SK-N-SH (cell line): ENCODE measurements around the gene TMEM150A. TPM values are rescaled to one million over a fixed set of nuclear protein-coding genes. Genes with fewer than 3 reads are reported as not detected.

Source experiments
- CTCF ChIA-PET: fragments of 300-600, 350-600 bp; formaldehyde crosslinking; extraction: SDS; loops from one replicate; lab custom pipeline; 2021; lab: Yijun Ruan, JAX
- POLR2A ChIA-PET: fragments of 350-600 bp; sonication (Branson Sonifier 250); formaldehyde crosslinking; extraction: SDS; loops from one replicate; lab custom pipeline; 2020; ENCODE audit warnings: antibody characterized with exemption, inconsistent platforms; lab: Yijun Ruan, JAX
- DNase-seq: peaks from one replicate; pipeline ENCODE4 v3.0.0; 2012
- H2AFZ ChIP-seq: fragments of 200-600 bp; sonication (generic); 2 replicates; pipeline ENCODE4 v1.8.1; 2016; ENCODE audit warnings: antibody characterized with exemption, mild to moderate bottlenecking, low read depth
- H3F3A ChIP-seq: fragments of 200-600 bp; sonication (generic); replicated peaks from 2 replicates; pipeline ENCODE3; 2016; ENCODE audit warnings: antibody characterized with exemption, mild to moderate bottlenecking; ENCODE audit not compliant: insufficient read depth
- H3K27ac ChIP-seq, 2 experiments: fragments of 200-500 bp in 1 of 2; fragments of 200-600 bp in 1 of 2; sonication (Bioruptor generic) in 1 of 2; sonication (generic), shearing (Covaris generic) in 1 of 2; 2 replicates each; pipeline versions ENCODE4 v1.5.1 to v1.6.1; 2014 to 2016; ENCODE audit warnings: low read depth in 2 of 2, inconsistent platforms in 1 of 2, low read length in 1 of 2, mild to moderate bottlenecking in 1 of 2, mixed read lengths in 1 of 2
- H3K27me3 ChIP-seq: fragments of 200-600 bp; sonication (generic), shearing (Covaris generic); 2 replicates; pipeline ENCODE4 v1.6.1; 2016; ENCODE audit warnings: mixed run types; ENCODE audit not compliant: insufficient read depth
- H3K36me3 ChIP-seq, 2 experiments: fragments of 200-500 bp in 1 of 2; fragments of 200-600 bp in 1 of 2; sonication (Bioruptor generic) in 1 of 2; sonication (generic) in 1 of 2; replicated peaks in 1 of 2; 2 replicates each; pipeline versions ENCODE3 to v1.5.1; 2014 to 2016; ENCODE audit warnings: low read length in 1 of 2, mild to moderate bottlenecking in 1 of 2; ENCODE audit not compliant: insufficient read depth in 2 of 2, control insufficient read depth in 1 of 2
- H3K4me1 ChIP-seq, 2 experiments: fragments of 200-500 bp in 1 of 2; fragments of 200-600 bp in 1 of 2; sonication (Bioruptor generic) in 1 of 2; sonication (generic), shearing (Covaris generic) in 1 of 2; 2 replicates each; pipeline versions ENCODE4 v1.5.1 to v1.6.1; 2014 to 2016; ENCODE audit warnings: low read depth in 1 of 2, low read length in 1 of 2, mixed run types in 1 of 2; ENCODE audit not compliant: insufficient read depth in 2 of 2, control insufficient read depth in 1 of 2
- H3K4me2 ChIP-seq: fragments of 200-600 bp; sonication (generic), shearing (Covaris generic); 2 replicates; pipeline ENCODE4 v1.6.1; 2017; ENCODE audit warnings: mixed run types
- H3K4me3 ChIP-seq, 2 experiments: fragments of 200-500 bp in 1 of 2; fragments of 200-600 bp in 1 of 2; sonication (Bioruptor generic) in 1 of 2; sonication (generic), shearing (Covaris generic) in 1 of 2; 2 replicates each; pipeline versions ENCODE4 v1.5.1 to v1.8.1; 2014 to 2016; ENCODE audit warnings: low read depth in 2 of 2, inconsistent platforms in 1 of 2, low read length in 1 of 2, mild to moderate bottlenecking in 1 of 2, mixed read lengths in 1 of 2, moderate library complexity in 1 of 2
- H3K79me2 ChIP-seq: fragments of 200-600 bp; sonication (generic); 2 replicates; pipeline ENCODE4 v1.8.1; 2017; ENCODE audit warnings: mild to moderate bottlenecking; ENCODE audit not compliant: insufficient read depth
- H3K9ac ChIP-seq: fragments of 200-600 bp; sonication (generic); 2 replicates; pipeline ENCODE4 v1.6.1; 2017; ENCODE audit warnings: mixed run types
- H3K9me2 ChIP-seq: fragments of 200-600 bp; sonication (generic); 2 replicates; pipeline ENCODE4 v1.6.1; 2017; ENCODE audit warnings: mixed run types
- H3K9me3 ChIP-seq: fragments of 200-600 bp; sonication (generic); 2 replicates; pipeline ENCODE4 v1.6.1; 2017; ENCODE audit warnings: mixed run types, mild to moderate bottlenecking, moderate library complexity
- H4K20me1 ChIP-seq: fragments of 200-600 bp; sonication (generic); 2 replicates; pipeline ENCODE4 v1.6.1; 2017; ENCODE audit warnings: mild to moderate bottlenecking, mixed run types; ENCODE audit not compliant: insufficient read depth
- CHD2 ChIP-seq: fragments of 150-350 bp; IDR thresholded peaks from 2 replicates; pipeline ENCODE4 v1.6.1; 2018; ENCODE audit warnings: low read length; ENCODE audit not compliant: partially characterized antibody
- FOXJ3 ChIP-seq: sonication (generic); formaldehyde crosslinking; IDR thresholded peaks from 2 replicates; pipeline ENCODE4 v1.5.1; 2020; ENCODE audit warnings: mild to moderate bottlenecking, missing genetic modification reagents
- FOXM1 ChIP-seq: IDR thresholded peaks from 2 replicates; pipeline ENCODE4 v1.4.0; 2012; ENCODE audit warnings: low read depth, mild to moderate bottlenecking
- GATA2 ChIP-seq: sonication (generic); formaldehyde crosslinking; IDR thresholded peaks from 2 replicates; pipeline ENCODE4 v1.5.0; 2020; ENCODE audit warnings: mild to moderate bottlenecking, missing genetic modification reagents
- IRF3 ChIP-seq: fragments of 150-350 bp; IDR thresholded peaks from 2 replicates; pipeline ENCODE4 v1.6.1; 2016; ENCODE audit warnings: mild to moderate bottlenecking, low read depth, low read length
- MXI1 ChIP-seq: IDR thresholded peaks from 2 replicates; pipeline ENCODE4 v1.6.1; 2012; ENCODE audit warnings: mild to moderate bottlenecking, low read depth, low read length, improper control_type of control experiment
- NRF1 ChIP-seq: IDR thresholded peaks from 2 replicates; pipeline ENCODE4 v1.6.1; 2012; ENCODE audit warnings: low read depth, mild to moderate bottlenecking, low read length
- POLR2AphosphoS5 ChIP-seq: IDR thresholded peaks from 2 replicates; pipeline ENCODE4 v1.6.1; 2012; ENCODE audit warnings: low read depth, low read length
- RCOR1 ChIP-seq: fragments of 150-350 bp; IDR thresholded peaks from 2 replicates; pipeline ENCODE4 v1.6.1; 2017; ENCODE audit warnings: antibody characterized with exemption, low read length
- SIN3A ChIP-seq: IDR thresholded peaks from 2 replicates; pipeline ENCODE4 v1.6.1; 2012; ENCODE audit warnings: low read depth, mild to moderate bottlenecking, low read length, moderate library complexity, borderline replicate concordance
- TEAD4 ChIP-seq: IDR thresholded peaks from 2 replicates; pipeline ENCODE4 v1.4.0; 2012; ENCODE audit warnings: mild to moderate bottlenecking, borderline replicate concordance; ENCODE audit not compliant: insufficient read depth
- USF1 ChIP-seq: IDR thresholded peaks from 2 replicates; pipeline ENCODE4 v1.4.0; 2012; ENCODE audit warnings: low read depth, borderline replicate concordance
- WGBS: methylation state at CpG from one replicate; pipeline ENCODE4 v1.1.6; 2017; ENCODE audit warnings: low lambda C conversion rate; 5-methylcytosine and 5-hydroxymethylcytosine counted together
- polyA plus RNA-seq, 3 experiments: library from polyadenylated mRNA; depleted of rRNA; stranded (reverse); fragments of >200 nt; gene quantifications; 2 replicates each; pipeline ENCODE4 v1.2.3, GENCODE V29; 2012
- TF ChIP-seq, protein P1 (sequence below): fragments of 150-350 bp; IDR thresholded peaks from 2 replicates; pipeline ENCODE4 v1.6.1; 2017; ENCODE audit warnings: antibody characterized with exemption, low read length, low read depth, borderline replicate concordance
- TF ChIP-seq, protein P2 (sequence below): IDR thresholded peaks from 2 replicates; pipeline ENCODE4; 2012
- TF ChIP-seq, protein P3 (sequence below): IDR thresholded peaks from 2 replicates; pipeline ENCODE4 v1.4.0; 2012; ENCODE audit warnings: low read depth
- TF ChIP-seq, protein P4 (sequence below): IDR thresholded peaks from 2 replicates; pipeline ENCODE4 v1.6.1; 2012; ENCODE audit warnings: mild to moderate bottlenecking, low read depth, low read length, moderate library complexity

Gene TMEM150A
- polyA plus RNA-seq, 1 of the 3 experiments (the other 2 are of a cell fraction), result 20.2 TPM

DNA sequence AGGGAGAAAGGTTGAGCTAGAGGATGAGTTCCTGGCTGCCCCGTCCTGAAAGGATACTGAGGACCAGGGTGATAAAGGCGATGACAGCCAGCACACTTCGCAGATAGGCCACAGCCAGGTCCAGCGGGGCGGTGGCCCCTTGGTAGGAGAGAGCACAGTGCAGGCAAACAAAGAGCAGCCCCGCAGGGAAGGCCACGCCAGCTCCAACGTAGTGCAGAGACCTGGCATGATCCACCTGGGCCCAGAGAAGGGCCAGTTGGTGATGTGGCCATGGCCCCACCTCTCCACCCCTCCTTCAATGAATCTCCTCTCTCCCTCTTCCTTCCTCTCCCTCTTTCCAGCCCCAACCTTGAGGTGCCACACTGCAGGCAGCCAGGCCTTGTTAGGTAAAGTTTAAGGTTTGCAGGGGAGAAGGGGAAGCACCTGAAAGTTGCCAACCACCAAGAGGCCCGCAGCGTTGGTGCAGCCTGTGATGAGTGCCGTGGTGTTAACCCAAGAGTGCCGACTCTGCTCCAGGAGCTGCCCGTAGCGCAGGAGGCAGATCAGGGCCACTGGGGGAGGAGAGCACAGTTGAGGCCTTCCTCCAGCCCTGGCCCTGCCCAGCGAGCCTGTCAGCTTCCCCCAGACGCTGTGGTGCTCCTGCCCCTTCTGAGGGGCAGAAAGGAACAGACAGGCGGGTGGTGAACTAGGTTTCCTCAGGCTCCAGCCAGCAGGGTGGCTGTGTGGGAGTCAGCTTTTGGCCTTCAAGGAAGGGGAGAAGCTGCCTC is 2.8 kb downstream of the TMEM150A start:
- Histone ChIP-seq H3K27ac (no peak overlapping the region), H3K9me3 (no peaks in the 10 kb centered on the region), H3K9me2 (no peaks in the 10 kb centered on the region), H3K9ac (no peak overlapping the region), H2AFZ (no peak overlapping the region), H3K4me1 (peaks cover 0 to 29% of the 10 kb centered on the region in 2 experiments; a peak in 2 of 4 replicates), H3K27me3 (no peaks in the 10 kb centered on the region), H4K20me1 (no peaks in the 10 kb centered on the region), H3K4me2 (no peak overlapping the region), H3K36me3 (peaks cover 0 to 28% of the 10 kb centered on the region in 2 experiments), H3K79me2 (peaks cover 35% of the 10 kb centered on the region), H3F3A (peaks cover 2% of the 10 kb centered on the region), H3K4me3 (no peak overlapping the region)
- ChIA-PET POLR2A (interaction anchor here (0.7 to 1.2 kb wide), 2 partner anchors 12 to 15 kb away, joined by 3 read pairs; partner anchors contain the start of gene C2orf68), CTCF (no interaction called here)
- DNase-seq, result no peak
- TF ChIP-seq SIN3A (no peak), TEAD4 (no peak), RCOR1 (no peak), IRF3 (no peak), GATA2 (CRISPR knock-in tag) (no peak)
- TF ChIP-seq, protein P1, sequence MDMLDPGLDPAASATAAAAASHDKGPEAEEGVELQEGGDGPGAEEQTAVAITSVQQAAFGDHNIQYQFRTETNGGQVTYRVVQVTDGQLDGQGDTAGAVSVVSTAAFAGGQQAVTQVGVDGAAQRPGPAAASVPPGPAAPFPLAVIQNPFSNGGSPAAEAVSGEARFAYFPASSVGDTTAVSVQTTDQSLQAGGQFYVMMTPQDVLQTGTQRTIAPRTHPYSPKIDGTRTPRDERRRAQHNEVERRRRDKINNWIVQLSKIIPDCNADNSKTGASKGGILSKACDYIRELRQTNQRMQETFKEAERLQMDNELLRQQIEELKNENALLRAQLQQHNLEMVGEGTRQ, result no peak
- TF ChIP-seq, protein P2, sequence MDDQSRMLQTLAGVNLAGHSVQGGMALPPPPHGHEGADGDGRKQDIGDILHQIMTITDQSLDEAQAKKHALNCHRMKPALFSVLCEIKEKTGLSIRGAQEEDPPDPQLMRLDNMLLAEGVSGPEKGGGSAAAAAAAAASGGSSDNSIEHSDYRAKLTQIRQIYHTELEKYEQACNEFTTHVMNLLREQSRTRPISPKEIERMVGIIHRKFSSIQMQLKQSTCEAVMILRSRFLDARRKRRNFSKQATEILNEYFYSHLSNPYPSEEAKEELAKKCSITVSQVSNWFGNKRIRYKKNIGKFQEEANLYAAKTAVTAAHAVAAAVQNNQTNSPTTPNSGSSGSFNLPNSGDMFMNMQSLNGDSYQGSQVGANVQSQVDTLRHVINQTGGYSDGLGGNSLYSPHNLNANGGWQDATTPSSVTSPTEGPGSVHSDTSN, result no peak
- TF ChIP-seq, protein P3, sequence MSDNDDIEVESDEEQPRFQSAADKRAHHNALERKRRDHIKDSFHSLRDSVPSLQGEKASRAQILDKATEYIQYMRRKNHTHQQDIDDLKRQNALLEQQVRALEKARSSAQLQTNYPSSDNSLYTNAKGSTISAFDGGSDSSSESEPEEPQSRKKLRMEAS, result no peak
- WGBS, result 82% methylated on average over 10 of the region's 17 CpGs

- peaks cover 0 to 28% of the 10 kb centered on the region in 2 experiments for H3K36me3 ChIP-seq
- POLR2A ChIA-PET, result interaction anchor here (0.7 kb wide), 1 partner anchor 14 kb away, joined by 3 read pairs; no protein-coding TSS in a partner anchor
- no peaks in the 10 kb centered on the region for H3K27me3 ChIP-seq
- CTCF ChIA-PET, result no interaction called here
- no peaks in the 10 kb centered on the region for H3F3A ChIP-seq
- no peaks in the 10 kb centered on the region for H3K9me2 ChIP-seq
- no peaks in the 10 kb centered on the region for H4K20me1 ChIP-seq
- 80% methylated on average over 14 of the region's 14 CpGs for WGBS
- no peak overlapping the region for H3K9ac ChIP-seq
- no peak overlapping the region for H2AFZ ChIP-seq
- peaks cover 0 to 28% of the 10 kb centered on the region in 2 experiments; a peak in 2 of 4 replicates for H3K4me1 ChIP-seq
- H3K79me2 ChIP-seq, result peaks cover 26% of the 10 kb centered on the region
- H3K9me3 ChIP-seq, result no peaks in the 10 kb centered on the region
- H3K27ac ChIP-seq, result no peak overlapping the region
- no peak overlapping the region for H3K4me3 ChIP-seq
- no peak overlapping the region for H3K4me2 ChIP-seq
- no peak for DNase-seq
- TF ChIP-seq, protein P3, result no peak
- TF ChIP-seq, protein P4, sequence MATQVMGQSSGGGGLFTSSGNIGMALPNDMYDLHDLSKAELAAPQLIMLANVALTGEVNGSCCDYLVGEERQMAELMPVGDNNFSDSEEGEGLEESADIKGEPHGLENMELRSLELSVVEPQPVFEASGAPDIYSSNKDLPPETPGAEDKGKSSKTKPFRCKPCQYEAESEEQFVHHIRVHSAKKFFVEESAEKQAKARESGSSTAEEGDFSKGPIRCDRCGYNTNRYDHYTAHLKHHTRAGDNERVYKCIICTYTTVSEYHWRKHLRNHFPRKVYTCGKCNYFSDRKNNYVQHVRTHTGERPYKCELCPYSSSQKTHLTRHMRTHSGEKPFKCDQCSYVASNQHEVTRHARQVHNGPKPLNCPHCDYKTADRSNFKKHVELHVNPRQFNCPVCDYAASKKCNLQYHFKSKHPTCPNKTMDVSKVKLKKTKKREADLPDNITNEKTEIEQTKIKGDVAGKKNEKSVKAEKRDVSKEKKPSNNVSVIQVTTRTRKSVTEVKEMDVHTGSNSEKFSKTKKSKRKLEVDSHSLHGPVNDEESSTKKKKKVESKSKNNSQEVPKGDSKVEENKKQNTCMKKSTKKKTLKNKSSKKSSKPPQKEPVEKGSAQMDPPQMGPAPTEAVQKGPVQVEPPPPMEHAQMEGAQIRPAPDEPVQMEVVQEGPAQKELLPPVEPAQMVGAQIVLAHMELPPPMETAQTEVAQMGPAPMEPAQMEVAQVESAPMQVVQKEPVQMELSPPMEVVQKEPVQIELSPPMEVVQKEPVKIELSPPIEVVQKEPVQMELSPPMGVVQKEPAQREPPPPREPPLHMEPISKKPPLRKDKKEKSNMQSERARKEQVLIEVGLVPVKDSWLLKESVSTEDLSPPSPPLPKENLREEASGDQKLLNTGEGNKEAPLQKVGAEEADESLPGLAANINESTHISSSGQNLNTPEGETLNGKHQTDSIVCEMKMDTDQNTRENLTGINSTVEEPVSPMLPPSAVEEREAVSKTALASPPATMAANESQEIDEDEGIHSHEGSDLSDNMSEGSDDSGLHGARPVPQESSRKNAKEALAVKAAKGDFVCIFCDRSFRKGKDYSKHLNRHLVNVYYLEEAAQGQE, result no peak
- TF ChIP-seq USF1 (no peak), FOXJ3 (no peak), POLR2AphosphoS5 (no peak), MXI1 (no peak), NRF1 (no peak), FOXM1 (no peak), CHD2 (no peak)
Measured at GRCh38 chr2:85598594-85599340, 3.7 kb downstream of the TMEM150A start.
